GM13976 (cell line): ENCODE data around the gene FBXO3.

Experiments used
- DNase-seq: peaks from one replicate; pipeline ENCODE4 v3.0.0; 2012; ENCODE audit warnings: low spot score
- in situ Hi-C: fragments of 300-500 bp; cut with MboI; formaldehyde crosslinking; loops from one replicate; pipeline ENCODE4 v1.12.0; 2022; ENCODE audit warnings: low sequenced_read_pairs, mixed read lengths, inconsistent platforms; ENCODE audit not compliant: unreplicated experiment
- TF ChIP-seq, protein P1 (sequence below): IDR thresholded peaks from 2 replicates; pipeline ENCODE4 v1.5.1; 2012; ENCODE audit warnings: borderline replicate concordance, mild to moderate bottlenecking; ENCODE audit not compliant: insufficient read depth; ENCODE audit errors: extremely low read depth, missing control alignments, control extremely low read depth

The FBXO3 gene

DNA sequence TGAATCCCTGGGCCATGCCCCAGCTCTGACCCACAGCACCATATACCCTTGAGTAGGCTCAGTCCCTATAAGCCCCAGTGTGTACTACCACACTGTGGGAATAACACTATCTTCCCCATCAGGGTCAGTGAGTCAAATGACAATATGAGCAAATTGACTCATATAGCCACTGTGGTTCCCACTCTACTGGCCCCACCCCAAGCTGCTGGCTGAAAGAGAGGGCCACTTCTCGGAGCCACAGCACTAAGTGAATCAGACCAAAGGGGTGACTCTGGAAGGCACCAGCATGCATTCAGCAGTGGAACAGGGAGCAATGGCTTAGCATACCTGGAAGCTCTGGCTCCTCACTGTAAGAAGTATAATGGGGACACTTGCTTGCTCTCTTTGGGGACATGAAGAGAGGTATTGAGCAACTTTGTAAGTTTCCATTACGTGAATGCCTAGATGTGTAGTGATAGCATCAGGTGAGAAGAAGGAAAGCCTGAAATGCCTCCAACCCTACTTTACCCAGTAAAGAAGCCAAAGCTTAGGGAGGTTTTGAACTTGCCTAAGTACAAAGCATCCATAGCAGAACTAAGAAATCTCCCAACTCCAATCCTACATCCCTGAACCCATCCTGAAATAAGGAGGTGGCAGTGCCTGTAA, 51.6 kb downstream of the FBXO3 start:
- TF ChIP-seq, protein P1, sequence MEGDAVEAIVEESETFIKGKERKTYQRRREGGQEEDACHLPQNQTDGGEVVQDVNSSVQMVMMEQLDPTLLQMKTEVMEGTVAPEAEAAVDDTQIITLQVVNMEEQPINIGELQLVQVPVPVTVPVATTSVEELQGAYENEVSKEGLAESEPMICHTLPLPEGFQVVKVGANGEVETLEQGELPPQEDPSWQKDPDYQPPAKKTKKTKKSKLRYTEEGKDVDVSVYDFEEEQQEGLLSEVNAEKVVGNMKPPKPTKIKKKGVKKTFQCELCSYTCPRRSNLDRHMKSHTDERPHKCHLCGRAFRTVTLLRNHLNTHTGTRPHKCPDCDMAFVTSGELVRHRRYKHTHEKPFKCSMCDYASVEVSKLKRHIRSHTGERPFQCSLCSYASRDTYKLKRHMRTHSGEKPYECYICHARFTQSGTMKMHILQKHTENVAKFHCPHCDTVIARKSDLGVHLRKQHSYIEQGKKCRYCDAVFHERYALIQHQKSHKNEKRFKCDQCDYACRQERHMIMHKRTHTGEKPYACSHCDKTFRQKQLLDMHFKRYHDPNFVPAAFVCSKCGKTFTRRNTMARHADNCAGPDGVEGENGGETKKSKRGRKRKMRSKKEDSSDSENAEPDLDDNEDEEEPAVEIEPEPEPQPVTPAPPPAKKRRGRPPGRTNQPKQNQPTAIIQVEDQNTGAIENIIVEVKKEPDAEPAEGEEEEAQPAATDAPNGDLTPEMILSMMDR = no peak
- in situ Hi-C loops = no loop called here
- peak; percentile 65 for DNase-seq

DNA sequence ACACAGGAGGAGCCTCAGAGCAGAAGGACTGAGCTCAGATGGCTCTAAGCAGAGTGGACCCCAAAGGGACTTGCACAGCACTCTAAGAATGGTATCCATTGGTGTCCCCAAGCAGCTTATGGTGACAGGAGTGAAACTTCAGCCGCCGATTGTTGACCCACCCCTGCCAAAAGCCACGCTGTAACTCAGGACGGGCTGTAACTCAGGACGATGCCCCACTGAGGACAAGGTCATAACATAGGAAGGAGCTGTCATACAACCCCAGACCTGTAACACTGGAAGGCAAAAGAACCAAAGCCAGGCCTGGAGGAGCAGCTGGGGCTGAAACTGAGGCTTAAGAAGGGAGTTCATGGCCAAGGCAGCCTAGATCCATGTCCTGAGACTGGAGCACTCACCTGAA, 52.3 kb downstream of the FBXO3 start:
- in situ Hi-C loops = no loop called here
- TF ChIP-seq, protein P1 = no peak
- DNase-seq = no peak

DNA sequence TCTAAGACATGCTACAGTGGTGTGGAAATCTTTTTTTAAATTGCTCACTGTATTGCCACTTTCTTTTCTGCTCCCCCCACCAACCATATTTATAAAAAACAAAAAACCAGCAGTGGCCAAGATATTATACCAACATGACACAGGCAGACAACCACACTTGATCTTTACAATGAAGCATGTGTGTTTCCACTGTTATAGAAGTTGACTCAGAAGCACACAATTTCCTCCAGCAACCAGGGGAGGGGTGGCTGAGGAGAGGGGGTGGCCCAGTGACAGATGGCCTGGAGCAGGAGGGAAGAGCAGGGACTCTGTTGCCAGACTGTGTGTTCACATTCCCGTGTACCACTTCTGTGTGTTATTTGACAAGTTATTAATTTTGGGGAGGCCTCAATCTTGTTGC, 52.9 kb downstream of the FBXO3 start:
- no peak for DNase-seq
- TF ChIP-seq, protein P1 = no peak
- in situ Hi-C loops = no loop called here

DNA sequence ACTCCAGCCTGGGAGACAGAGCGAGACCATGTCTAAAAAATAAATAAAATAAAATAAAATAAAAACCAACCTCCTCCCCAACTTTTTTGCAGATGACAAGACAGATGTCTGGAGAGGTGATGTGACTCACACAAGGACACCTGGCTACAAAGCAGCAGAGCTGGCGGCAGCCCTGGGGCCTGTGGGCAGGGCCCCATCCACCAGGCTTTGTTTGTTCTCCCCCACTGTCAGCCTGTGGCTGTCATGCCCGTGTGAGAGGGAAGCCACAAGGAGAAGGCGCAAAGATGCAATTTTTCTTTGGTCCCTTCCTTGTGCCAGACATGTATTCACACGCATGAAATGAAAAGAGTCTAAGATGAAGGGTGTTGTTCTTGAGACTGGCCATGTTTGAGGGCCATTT, 54.7 kb downstream of the FBXO3 start:
- in situ Hi-C loops = no loop called here
- TF ChIP-seq, protein P1 = no peak
- no peak for DNase-seq

DNA sequence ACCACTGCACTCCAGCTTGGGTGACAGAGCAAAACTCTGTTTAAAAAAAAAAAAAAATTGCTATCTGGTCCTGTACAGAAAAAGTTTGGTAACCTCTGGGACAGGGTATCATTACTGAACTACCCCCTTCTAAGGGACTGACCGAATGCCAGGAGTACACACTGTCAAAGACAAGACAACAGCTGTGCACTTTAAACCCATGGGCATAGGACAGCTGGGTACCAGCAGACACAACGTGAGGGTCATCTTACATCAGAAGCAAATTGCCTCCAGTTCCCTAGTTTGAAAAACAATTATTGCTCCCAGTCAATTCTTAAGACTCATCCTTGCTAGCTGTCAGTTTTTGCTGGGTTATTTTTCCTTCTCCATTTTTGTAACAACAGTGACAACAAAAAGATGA, 55.9 kb downstream of the FBXO3 start:
- no peak for DNase-seq
- in situ Hi-C loops = no loop called here
- TF ChIP-seq, protein P1 = no peak

DNA sequence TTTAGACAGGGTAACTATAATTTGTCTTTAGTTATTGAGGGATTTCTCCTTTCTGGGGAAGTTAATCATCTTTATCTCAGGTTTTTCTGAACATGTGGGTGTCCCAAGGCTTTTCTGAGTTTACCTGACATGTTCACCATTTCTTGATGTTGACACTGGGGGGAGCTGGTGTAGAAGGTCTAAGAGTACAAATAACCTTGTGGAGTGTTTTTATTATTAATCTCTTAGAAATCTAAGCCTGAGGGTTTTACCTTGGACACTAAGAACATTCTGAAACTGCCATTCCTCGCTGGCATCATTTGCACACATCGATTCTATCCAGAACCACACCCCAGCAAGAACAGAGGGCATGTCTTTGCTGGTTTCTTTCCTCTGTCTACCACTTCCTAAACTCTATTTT, 58.1 kb downstream of the FBXO3 start:
- in situ Hi-C loops = no loop called here
- TF ChIP-seq, protein P1 = peak; percentile 15
- peak; percentile 38 for DNase-seq

DNA sequence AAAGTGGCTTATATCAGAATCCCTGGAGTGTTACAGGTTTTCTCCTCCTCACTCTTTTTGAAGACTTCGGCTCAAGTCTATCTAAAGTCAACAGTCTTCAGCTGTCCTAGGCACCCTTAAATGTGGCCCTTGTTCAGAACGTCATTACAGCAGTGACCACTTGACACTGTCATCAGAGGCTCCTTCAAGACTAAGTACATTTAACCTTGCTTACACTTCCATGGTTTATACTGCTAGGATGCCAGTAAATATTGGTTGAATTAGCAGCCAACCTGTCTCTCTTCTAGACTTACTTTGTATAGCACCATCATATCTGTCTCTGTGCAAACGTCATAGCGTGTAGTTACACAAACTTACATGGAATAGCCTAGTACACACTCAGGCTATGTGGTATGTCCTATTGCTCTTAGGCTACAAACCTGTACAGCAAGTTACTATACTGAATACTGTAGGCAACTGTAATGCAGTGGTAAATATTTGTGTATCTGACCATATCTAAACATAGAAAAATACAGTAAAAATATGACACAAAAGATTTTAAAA, 60.4 kb downstream of the FBXO3 start:
- TF ChIP-seq, protein P1 = no peak
- DNase-seq = no peak
- in situ Hi-C loops = no loop called here
